NCI-H1930 (cell line): ENCODE results near the gene FYN.

Source experiments
- DNase-seq, 2 experiments: peaks; one replicate each; lab custom pipeline; 2025; lab: John Stamatoyannopoulos, UW

FYN gene

DNA sequence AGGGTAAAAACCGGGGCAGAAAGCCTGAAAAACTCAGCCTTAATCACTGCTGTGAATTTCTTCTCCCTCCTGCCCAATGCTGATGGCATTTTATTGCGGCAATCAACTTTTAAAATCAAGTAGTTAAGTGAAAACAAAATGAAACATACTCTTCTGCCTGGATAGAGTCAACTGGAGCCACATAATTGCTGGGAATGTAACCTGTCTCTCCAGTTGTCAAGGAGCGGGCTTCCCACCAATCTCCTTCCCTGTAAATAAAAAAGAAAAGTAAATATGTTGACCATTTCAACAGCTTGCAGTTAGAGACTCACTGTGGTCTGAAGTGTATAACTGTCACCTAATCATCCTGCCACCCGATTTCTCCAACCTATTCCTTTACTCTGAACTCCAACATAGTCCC lies 165.5 kb downstream of the FYN start:
- no peak for DNase-seq

DNA sequence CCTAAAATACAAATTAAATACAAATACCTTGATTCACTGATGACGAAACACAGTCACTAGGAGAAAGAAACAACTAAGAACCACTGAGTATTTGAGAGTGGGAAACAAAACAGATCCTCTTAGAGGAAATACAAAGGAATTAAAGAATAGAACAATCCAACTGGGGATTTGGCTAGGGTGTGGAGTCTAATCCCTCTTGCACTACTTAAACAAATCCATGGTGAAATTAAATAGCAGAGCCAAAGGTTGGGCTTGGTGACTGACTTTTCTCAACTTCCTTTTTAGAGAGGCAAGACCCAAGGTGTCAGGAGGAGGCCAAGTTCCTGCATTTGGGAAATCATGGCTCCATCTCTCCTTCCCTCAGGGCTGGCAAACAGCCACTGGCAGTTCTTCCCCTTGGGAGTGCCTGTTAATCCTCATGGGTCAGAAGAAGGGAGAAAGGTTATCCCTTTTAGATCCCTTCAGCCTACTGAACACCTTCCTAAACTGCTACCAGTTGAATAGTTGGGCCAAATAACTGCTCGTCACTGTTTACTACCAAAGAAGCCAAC lies 166.3 kb downstream of the FYN start:
- no peak for DNase-seq

DNA sequence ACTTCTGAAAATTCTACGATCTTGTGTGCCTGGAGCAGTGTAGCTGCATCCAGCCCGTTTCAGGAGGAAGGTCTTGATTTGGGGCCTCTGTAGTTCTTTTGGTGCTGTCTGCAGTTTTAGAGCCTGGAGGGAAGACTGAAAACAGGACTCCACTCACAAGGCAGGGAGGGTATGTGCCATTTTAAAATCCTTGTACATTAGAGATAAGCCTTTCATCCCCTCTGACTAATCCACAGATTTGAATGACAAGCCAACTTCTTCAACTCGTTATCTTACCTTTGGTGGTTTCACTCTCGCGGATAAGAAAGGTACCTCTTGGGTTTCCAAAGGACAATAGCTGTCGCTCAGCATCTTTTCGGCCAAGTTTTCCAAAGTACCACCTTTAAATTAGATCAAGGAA lies 169.5 kb downstream of the FYN start:
- DNase-seq, result no peak

DNA sequence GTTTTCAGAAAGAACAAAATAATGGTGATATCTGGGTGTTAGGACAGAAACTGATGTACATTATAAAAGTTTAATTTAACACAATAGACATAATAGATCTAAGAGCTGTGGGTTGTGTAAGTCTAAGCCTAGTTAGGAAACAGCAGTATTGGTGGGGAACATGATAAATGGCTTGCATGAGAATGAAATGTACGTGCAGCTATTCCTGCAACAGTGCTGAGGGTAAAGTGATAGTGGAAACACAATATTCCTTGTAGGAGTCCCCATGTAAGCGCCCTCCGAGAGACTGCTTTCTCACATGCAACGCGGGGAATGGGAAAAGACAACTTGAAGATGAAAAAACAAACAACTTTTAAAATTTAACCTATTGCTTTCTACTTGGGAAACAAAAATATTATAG lies 171.0 kb downstream of the FYN start:
- DNase-seq, result no peak

DNA sequence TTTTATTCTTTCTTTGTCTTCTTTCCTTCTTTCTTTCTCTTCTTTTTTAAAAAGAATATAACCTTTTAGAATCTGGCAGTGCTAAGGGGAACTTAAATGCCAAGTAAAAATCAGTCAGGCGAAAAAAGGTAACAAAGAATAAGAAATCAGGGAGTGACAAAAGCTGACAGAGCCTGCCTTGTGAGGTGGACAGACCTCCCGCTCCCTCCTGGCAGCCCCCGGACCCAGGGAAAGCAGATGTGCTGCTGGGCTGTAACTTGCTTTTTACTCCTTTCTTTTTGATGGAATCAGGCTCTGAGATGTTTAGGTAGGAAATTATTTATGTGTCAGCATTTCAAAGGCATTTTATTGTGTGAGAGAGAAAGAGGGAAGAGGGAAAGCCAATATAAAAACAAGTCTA lies 172.1 kb downstream of the FYN start:
- no peak for DNase-seq

DNA sequence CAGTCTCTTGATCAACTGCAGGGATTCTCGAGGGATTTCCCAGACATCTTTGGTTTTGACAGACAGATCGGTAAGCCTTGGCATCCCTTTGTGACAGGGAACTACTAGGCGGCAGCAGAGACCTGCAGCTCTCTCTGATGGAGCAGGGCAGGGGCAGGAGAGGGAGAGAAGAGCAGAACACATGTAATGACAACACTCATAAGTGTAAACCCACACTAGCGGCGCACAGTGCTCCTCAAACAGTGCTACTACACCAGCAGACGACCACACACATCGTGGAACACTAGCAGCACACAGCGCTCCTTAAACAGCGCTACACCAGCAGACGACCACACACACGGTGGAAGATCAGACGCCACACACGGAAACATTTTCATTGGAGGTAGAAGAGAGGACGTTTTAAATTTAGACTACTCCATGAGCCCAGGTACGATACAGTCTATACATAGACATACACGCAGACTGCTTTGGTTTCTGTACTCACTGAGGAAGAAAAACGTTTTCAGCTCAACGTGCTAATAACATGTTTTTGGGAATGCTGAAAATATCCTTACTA lies 173.0 kb downstream of the FYN start:
- no peak for DNase-seq

DNA sequence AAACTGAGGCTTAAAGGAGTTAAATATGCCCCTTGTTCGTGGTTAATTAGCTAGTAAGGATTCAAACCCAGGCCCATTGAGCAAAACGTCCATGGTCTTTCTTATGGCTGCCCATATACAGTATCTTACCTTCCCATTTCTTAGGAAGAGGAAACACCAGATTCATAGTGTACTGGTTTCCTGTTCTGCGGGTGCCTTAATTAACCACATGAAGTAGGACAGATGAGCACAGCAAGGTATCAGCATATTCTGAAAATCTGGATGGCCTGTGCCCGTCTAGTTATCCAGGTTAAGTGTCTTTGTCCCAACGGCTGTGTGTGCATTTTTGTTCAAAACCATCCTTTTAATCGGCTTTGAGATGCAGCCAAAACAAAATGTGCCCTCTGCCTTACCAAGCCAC lies 174.1 kb downstream of the FYN start:
- DNase-seq, result no peak

DNA sequence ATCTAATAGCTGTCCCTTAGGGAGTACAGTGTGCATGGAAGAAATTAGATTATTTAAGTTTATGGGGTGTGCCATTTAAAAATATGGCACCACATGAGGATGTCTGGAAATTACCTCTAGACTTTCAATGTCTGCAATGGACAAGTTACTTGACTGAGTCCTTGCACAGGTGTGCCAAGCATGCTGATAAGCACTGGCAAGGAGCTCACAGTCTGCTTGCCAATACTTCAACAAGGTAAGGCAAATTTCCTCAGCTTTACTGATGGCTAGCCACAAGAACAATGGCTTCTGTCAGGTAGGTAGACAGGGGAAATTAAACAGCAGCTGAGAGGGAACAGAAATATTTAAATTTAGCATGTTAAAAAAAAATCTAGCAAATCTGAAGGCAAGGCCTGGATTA lies 176.4 kb downstream of the FYN start:
- DNase-seq, result no peak

DNA sequence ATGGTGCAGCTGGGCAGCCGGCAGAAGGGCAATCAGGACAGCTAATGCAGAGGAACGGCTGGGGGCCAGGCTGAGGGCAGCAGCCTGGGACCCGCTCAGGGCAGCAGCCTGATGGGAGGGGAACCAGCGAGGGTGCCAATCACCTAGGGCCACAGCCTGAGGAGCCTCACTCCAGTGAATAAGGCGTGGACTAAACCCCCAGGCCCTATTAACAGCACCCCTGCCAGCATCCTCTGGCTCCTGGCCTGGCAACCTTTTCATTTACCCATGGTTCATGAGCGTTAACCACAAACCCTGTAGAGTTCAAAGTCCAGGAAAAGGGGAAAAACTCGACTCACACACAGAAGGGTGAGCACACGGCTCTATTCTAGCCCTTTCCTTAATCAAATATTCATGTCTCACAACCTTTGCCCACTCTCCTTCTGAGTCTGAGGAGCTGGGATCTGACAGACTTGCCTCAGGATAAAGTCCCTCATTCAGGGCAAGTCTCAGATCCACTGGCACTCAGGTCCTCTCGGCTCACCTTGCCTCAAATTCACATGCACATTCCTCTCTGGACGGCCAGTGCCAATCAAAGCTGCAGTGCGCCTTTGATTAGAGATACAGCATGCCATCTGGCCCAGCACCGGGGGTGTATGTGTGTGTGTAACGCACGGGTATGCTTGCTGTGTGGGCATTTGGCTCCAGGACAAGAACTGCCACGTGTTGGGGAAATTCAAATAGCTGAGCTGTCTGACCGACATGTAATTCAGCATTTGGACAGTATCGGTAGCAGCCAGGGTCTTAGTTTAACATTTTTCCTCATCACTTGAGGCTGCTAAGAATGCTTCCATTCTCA lies 180.7 kb downstream of the FYN start:
- DNase-seq, result no peak

DNA sequence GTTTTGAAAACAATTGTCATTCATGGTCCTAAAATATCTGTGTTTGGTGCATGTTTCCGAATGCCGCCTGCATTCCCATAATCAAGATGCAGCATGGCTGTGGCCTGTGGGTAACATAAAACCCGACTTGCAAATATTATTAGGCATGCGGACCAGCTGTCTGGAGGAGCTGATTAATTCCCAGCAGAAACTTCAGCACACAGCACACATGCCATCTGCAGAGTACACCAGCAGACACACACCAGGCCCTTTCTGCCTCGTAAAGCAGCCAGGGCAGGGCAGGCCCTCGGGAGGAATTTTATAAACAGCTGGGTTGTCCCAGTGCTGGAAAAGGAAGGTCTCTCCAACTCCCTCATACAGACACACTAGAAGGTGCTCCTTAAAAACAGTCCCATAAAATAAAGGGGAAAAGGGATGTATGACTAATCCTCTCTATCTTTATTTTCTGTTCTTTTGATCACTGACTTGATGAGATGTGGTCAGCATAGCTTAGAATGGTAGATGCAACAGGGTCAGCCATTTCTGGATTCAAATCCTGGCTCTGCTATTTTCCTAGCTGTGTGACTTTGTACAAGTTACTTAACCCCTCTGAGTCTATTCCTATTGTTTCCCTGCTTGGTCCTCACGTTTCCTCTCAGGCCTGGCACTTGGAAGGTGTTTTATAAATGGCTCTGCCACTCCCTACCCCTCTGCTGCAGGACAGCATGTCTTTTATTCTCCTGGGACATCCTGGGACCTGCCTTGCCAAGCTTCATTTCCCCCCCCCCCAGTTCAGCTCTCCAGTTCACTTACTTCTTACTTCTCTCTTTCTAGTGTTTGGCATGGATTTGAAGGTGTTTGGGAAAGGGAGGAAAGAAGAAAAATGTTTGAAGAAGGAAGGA lies 181.7 kb downstream of the FYN start:
- DNase-seq, result no peak

DNA sequence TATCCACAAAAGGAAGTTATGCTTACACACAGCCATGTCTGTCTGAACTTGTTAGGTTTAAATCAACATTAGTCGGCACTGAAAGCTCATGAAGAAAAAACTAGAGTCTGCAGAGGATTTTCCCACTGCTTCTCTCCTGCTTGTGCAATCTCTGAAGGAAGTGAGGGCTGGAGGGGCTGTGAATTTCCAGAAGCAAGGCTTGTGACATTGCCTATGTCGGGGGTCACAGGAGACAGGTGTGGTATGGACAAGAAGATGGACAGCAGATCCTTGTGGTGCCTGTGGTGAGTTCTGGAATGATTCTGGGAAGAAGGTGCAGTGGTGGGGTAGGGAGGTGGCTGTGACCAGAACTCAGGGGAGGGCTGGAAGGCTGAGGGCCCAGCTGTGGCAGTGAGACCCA lies 183.3 kb downstream of the FYN start:
- no peak for DNase-seq

DNA sequence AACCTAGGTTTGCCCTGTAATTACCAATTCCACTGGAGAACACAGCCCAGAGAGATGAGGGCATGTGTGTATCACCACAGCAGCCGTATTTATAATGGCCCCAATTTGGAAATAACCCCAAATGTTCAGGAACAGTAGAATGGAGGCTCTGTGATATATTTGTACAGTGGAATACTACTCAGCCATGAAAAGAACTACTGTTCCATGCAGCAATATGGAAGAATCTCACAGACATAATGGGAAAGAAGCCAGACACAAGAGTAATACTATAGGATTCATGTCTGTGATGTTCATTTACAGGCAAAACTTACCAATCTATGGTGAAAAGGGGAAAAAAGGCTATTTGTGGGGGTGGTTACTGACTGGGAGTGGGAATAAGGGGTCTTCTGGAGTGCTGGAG lies 183.8 kb downstream of the FYN start:
- no peak for DNase-seq

DNA sequence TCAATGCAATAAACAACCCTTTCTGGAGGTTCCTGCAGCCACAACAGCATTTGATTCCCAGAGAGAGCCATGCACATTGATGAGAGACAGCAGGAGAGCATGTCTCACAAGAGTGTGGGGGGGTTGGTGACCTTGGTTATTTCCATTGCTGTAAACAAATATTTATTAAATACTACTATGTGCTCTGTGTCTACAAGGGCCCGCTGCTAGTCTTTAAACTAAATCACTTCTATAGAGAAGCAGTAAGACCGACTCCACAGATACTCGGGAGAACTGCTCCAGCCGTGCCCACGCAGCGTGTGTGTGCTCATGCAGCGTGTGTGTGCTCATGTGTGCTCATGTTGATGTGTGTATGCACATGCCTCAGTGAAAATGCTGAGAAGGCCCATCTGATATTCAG lies 184.9 kb downstream of the FYN start:
- no peak for DNase-seq

DNA sequence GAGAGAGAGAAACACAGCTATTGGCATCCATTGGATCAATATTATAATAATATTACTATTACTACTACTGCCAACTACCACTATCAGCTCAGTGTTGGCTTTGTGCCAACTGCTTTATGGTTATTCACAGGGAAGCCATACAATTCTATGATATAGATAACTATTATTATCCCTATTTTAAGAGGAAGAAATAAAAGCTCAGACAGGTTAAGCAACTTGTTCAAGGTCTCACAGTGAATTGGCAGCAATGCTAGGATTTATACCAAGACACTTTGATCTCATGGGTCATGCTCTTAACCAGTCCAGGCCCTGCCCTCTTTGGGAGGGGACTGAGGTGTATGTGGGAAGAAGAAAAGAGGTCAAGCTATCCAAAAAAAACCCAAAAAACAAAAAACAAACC lies 185.6 kb downstream of the FYN start:
- DNase-seq, result no peak

DNA sequence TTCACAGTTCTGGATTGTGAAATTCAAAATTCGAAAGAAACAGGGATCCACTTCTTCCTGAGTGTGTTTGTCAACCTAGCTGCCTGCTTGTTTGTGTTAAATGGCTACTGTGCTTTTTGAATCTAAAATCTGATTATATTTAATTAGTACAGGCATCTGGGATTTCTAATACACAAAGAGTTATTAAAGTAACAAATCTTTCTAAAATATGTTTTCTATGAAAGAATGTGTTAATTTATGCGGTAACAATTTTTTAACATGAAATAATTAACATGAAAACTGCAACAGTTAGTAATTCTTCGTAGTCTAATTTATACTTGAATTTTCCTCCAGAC lies 186.4 kb downstream of the FYN start:
- DNase-seq, result no peak

DNA sequence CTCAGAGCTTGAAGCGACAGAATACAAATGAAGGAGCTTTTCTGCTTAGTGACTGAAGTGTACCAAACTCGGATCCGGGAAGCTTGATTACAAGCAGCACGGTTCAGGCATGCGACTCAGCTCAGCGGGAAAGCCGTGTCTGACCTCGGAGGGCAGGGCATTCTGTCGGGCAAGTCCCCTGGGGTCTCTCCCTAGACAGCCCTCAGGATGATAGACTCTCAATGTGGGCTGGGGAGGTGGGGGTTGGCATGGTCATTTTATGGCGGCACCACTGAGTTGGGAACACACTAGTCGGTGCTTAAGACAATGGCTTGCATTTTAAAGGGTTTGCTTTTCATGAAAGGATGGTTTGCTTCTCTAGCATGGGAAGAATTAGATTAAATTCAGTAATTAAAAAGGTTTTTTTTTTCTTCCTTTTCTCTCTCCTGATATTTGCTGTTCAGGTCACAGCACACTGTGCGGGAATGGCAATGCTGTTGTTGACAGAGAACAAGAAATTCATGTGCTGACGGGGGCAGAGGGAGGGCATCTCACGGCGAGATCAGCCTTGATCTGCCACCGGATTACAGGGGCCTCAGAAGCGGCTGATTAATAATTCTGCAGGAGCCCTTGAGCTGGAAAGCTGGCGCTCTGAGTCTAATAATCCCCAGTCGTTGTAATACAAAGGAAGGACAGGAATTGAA lies 186.9 kb downstream of the FYN start:
- DNase-seq, result no peak

DNA sequence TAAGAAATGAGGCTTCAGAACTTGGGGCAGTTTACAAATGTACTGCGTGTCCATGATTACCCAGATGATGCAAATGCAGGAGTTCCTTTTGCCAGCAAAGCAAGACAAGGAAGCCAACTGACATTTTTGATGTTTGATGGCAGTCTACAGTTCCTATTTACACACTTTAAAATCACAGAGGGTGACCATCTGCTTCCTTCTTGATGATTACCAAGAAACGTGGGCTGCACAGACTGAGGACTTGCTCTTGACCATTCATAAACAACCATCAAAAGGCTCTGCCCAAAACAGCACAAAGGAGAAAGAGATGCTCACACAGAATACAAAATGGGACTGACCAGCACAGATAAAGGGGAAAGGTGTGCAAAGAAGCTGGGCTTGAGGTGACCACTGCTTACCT lies 187.7 kb downstream of the FYN start:
- DNase-seq, result no peak

DNA sequence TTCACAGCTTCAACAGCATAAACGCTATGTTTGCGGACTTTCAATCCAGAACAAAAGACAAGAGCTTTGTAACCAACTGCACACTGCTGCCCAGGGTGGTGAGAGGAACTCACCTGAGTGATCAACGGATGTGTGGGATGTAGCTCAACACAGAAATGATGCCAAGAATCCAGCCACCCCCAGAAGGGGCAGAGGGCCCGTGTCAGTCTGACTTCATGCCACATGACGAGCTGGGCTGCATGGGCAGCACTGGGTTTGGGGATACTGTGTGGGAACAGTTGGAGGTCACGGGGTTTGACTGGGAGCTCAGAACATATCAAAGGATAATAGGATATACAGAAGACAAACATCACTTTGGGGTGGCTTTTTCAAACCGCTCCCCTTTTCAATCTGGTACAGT lies 188.2 kb downstream of the FYN start:
- no peak for DNase-seq

DNA sequence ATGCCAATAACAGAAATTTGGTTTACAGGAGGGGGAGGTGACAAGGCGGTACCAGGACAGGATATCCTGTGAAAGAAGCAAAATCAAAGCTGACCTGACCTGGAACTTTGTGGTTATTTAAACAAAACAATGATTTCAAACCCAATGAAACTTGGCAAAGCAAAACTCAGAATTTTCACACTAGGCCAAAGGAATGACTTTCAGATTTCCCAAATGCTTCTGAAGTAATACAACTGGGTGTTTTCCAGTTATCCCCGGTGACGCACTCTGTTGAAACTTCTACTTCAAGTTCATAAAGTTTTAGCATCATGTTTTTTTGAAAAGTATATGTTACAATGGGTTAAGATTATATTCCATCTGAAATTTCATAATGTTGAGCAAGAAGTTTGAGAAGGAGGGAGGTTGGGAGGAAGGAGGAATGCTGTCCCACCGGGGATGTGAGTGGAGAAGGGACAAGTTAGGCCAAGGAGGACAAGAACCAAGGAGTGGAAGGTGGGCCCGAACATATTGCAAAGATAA lies 189.4 kb downstream of the FYN start:
- no peak for DNase-seq

DNA sequence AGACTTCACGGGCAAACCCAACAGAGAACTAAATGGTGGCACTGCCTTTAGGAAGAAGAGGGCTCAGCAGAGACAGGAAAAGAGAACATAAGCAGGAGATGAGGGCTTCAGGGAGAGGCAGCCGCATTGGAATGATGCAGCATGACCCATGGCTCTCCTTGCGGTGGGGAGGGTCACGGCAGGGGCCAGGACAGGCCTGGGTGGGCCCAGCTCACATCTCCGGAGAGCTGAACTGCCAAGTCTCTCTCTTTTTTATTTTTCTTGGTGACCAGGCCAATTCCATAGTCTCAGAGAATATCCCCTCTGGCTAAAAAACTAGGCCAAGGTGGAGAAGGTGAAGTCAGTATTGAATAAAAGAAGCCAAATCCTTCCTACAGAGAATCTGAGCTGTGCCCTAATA lies 190.1 kb downstream of the FYN start:
- no peak for DNase-seq

DNA sequence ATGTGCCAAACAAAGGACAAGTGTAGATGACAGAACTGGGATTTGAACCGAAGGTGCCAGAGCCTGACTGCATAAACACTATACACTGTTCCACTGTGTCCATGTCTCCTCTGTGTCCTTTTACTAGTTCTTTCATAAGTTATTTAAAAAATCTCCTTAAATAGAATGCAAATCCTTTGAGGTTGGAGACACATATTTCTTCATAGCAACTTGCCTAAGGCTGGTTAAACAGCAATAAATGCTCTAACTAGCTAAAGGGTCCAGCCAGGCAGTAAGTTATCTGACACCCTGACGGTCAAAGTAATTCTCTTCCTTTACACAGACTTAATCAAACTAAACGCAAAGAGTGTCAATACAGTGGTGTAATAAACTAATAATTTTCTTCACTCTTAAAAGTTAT lies 191.4 kb downstream of the FYN start:
- DNase-seq, result no peak
